Stomach (tissue), 9 donors: ENCODE measurements around the gene ELMO1. TPM values are rescaled to one million over a fixed set of nuclear protein-coding genes. Genes with fewer than 3 reads are reported as not detected.

Experiments
- DNase-seq, 2 donors: peaks; one replicate each; pipeline versions ENCODE4 v3.0.0 to v3.0.0-alpha.2; 2013 to 2019
- H3K27ac ChIP-seq, 5 donors: fragments of 200-600 bp in 4 of 5; sonication (generic) in 4 of 5; one replicate each; pipeline ENCODE4 v1.5.1; 2013 to 2019; ENCODE audit warnings: mild to moderate bottlenecking in 1 of 5, moderate library complexity in 1 of 5
- H3K27me3 ChIP-seq, 3 donors: fragments of 200-600 bp; sonication (generic); one replicate each; pipeline ENCODE4 v1.5.1; 2017 to 2019; ENCODE audit warnings: mixed run types in 1 of 3
- H3K36me3 ChIP-seq, 4 donors: fragments of 200-600 bp; sonication (generic); 1 replicate in 3 of 4; 2 replicates in 1 of 4; pipeline ENCODE4 v1.5.1; 2016 to 2019
- H3K4me1 ChIP-seq, 4 donors: fragments of 200-600 bp; sonication (generic); one replicate each; pipeline ENCODE4 v1.5.1; 2016 to 2019
- H3K4me3 ChIP-seq, 4 donors: fragments of 200-600 bp; sonication (generic) in 3 of 4; one replicate each; pipeline ENCODE4 v1.5.1; 2016 to 2019; ENCODE audit warnings: mild to moderate bottlenecking in 1 of 4
- H3K9me3 ChIP-seq, 4 donors: fragments of 200-600 bp; sonication (generic); one replicate each; pipeline ENCODE4 v1.5.1; 2016 to 2019
- EP300 ChIP-seq: sonication (generic); formaldehyde crosslinking; IDR thresholded peaks from one replicate; pipeline ENCODE4 v1.6.1; 2017; ENCODE audit warnings: antibody characterized with exemption
- POLR2A ChIP-seq, 4 donors: fragments of 450-650 bp; IDR thresholded peaks; one replicate each; pipeline ENCODE4 v1.6.1; 2016; ENCODE audit warnings: antibody characterized with exemption in 4 of 4, control low read depth in 2 of 4, mild to moderate bottlenecking in 1 of 4, moderate library complexity in 1 of 4
- POLR2AphosphoS5 ChIP-seq, 3 donors: sonication (generic); formaldehyde crosslinking; IDR thresholded peaks; one replicate each; pipeline ENCODE4 v1.6.1; 2016; ENCODE audit warnings: antibody characterized with exemption in 3 of 3
- WGBS, 5 donors: extraction: QIAGEN DNeasy Blood & Tissue Kit in 3 of 5; methylation state at CpG; one replicate each; pipeline versions ENCODE4 v1.1.5 to v1.1.7; 2013 to 2018; 5-methylcytosine and 5-hydroxymethylcytosine counted together
- intact Hi-C: fragments of 100-400 bp; cut with DNase I; formaldehyde crosslinking; loops from one replicate; pipeline ENCODE4 v1.15.1; 2023; ENCODE audit warnings: low total_unique reads
- polyA plus RNA-seq, 3 donors: library from polyadenylated mRNA; stranded (reverse); fragments of 200-250 nt; gene quantifications; one replicate each; pipeline ENCODE4 v1.2.3, GENCODE V29; 2013
- total RNA-seq, 5 donors: library from RNA; depleted of rRNA; stranded (reverse); fragments of >200 nt; gene quantifications; one replicate each; pipeline versions ENCODE4 v1.1.0 to v1.2.3, GENCODE V29; 2014 to 2016
- TF ChIP-seq, protein P1 (sequence below), 7 experiments: fragments of 450-650 bp in 4 of 7; fragments of 200-600 bp in 3 of 7; sonication (generic) in 3 of 7; IDR thresholded peaks; one replicate each; pipeline ENCODE4 v1.5.1; 2016 to 2019; ENCODE audit warnings: antibody characterized with exemption in 7 of 7, control low read depth in 2 of 7, mild to moderate bottlenecking in 1 of 7
- donor health status: healthy with polysubstance abuse.
- donor health status: Bipolar disorder and iron deficiency.
- donor health status: healthy.

The ELMO1 gene
- total and polyA plus RNA-seq, 8 donors = 4.1 to 117 (median 44.8) TPM

DNA sequence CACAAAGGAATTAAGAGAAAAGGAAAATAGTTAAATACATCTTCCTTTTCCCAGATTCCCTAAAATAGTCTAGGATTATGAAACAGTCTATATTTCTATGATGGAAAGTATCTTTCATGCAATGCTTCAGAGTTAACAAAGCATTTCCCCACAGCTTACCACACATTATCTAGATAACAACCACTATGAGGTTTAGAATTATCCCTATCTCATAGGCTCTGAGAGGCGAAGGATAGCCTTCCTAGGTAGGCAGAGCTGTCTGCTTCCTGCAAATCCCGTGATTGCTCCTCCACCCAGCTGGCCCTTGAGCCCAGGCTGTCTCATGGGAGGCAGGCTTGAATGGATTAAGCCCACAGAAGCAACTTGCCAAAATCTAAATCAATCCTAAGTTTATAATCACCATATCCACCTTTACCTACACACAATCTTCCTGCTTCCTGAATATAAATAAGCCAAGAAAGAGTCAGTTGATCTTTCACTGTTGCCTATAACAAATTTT, 402.9 kb downstream of the ELMO1 start:
- H3K27ac ChIP-seq = peak overlapping the region in 1 of 5 donors; percentile 15
- TF ChIP-seq POLR2AphosphoS5 (IDR thresholded peaks at IDR 0.05) = no peak
- no peak for TF ChIP-seq EP300
- TF ChIP-seq, protein P1, sequence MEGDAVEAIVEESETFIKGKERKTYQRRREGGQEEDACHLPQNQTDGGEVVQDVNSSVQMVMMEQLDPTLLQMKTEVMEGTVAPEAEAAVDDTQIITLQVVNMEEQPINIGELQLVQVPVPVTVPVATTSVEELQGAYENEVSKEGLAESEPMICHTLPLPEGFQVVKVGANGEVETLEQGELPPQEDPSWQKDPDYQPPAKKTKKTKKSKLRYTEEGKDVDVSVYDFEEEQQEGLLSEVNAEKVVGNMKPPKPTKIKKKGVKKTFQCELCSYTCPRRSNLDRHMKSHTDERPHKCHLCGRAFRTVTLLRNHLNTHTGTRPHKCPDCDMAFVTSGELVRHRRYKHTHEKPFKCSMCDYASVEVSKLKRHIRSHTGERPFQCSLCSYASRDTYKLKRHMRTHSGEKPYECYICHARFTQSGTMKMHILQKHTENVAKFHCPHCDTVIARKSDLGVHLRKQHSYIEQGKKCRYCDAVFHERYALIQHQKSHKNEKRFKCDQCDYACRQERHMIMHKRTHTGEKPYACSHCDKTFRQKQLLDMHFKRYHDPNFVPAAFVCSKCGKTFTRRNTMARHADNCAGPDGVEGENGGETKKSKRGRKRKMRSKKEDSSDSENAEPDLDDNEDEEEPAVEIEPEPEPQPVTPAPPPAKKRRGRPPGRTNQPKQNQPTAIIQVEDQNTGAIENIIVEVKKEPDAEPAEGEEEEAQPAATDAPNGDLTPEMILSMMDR (IDR thresholded peaks at IDR 0.05) = no peak
- no peak for TF ChIP-seq POLR2A (IDR thresholded peaks at IDR 0.05)
- WGBS, 5 donors = 55 to 75% (median 68%) methylated on average over 2 of the region's 2 CpGs

GRCh38 chr7:37041461-37041860, 407.2 kb downstream of the ELMO1 start:
- no peaks in the 10 kb centered on the region for H3K27me3 ChIP-seq
- 77 to 83% (median 82%) methylated on average over 8 of the region's 8 CpGs for WGBS, 5 donors
- H3K9me3 ChIP-seq = peaks cover 0 to 15% (median 9%) of the 10 kb centered on the region in 4 donors
- H3K36me3 ChIP-seq = no peaks in the 10 kb centered on the region
- H3K4me1 ChIP-seq = no peaks in the 10 kb centered on the region
- no peak overlapping the region for H3K27ac ChIP-seq
- no peak for DNase-seq
- intact Hi-C loops = no loop called here
- H3K4me3 ChIP-seq = no peak overlapping the region
- TF ChIP-seq, protein P1 (IDR thresholded peaks at IDR 0.05) = no peak

More for the DNA sequence above, 402.9 kb downstream of the ELMO1 start:
- no peak for DNase-seq
- intact Hi-C loops = no loop called here
- no peak overlapping the region for H3K4me3 ChIP-seq
- no peaks in the 10 kb centered on the region for H3K27me3 ChIP-seq
- no peaks in the 10 kb centered on the region for H3K36me3 ChIP-seq
- H3K4me1 ChIP-seq = no peaks in the 10 kb centered on the region
- no peaks in the 10 kb centered on the region for H3K9me3 ChIP-seq

GRCh38 chr7:37040330-37040729, 408.3 kb downstream of the ELMO1 start:
- WGBS, 5 donors = 57 to 77% (median 71%) methylated on average over 4 of the region's 4 CpGs
- Histone ChIP-seq H3K27me3 (no peaks in the 10 kb centered on the region), H3K4me1 (no peaks in the 10 kb centered on the region), H3K4me3 (no peak overlapping the region), H3K27ac (no peak overlapping the region), H3K9me3 (peaks cover 0 to 15% (median 9%) of the 10 kb centered on the region in 4 donors), H3K36me3 (no peaks in the 10 kb centered on the region)
- TF ChIP-seq POLR2A (IDR thresholded peaks at IDR 0.05) (no peak), EP300 (no peak), POLR2AphosphoS5 (IDR thresholded peaks at IDR 0.05) (no peak)
- TF ChIP-seq, protein P1 (IDR thresholded peaks at IDR 0.05) = no peak
- DNase-seq = no peak
- intact Hi-C loops = no loop called here

DNA sequence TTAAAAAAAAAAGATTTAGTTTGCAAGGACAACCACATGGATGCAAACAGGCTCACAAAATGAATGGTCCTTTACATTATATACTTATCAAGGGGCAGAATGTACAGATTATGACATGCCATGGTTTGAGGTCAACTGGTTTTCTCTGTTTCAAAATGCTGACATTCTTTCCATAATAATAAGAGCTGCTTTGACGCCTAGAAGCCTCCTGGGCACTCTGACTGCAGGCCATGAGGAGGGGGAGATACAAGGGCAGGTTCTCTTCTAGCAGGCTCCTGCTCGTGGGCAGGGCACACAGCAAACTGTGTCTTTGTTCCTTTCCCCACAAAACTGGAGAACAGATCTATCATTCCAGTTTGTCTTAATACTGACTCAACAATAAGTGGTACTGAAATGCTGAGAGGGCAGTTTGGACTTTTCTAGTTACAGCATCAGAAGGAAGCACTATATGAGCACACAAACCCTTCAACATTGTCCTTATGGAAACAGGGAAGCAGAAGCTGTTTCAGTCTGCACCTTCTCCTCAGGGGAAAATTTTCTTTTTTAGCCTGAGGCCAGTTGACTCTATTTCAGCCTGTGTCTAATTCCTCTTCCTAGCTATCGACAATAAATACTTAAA, 409.4 kb downstream of the ELMO1 start:
- DNase-seq = no peak
- WGBS, 5 donors = 67 to 83% (median 75%) methylated on average over 3 of the region's 3 CpGs
- Histone ChIP-seq H3K27ac (no peak overlapping the region), H3K9me3 (peaks cover 0 to 15% (median 9%) of the 10 kb centered on the region in 4 donors), H3K4me1 (no peaks in the 10 kb centered on the region), H3K27me3 (no peaks in the 10 kb centered on the region), H3K4me3 (no peak overlapping the region), H3K36me3 (no peaks in the 10 kb centered on the region)
- intact Hi-C loops = no loop called here
- TF ChIP-seq, protein P1 (IDR thresholded peaks at IDR 0.05) = no peak
